Endothelial cell of coronary artery (primary cell): Measurements from ENCODE around the gene MAPK11. TPM values are rescaled to one million over a fixed set of nuclear protein-coding genes. Genes with fewer than 3 reads are reported as not detected.

Experiments
- total RNA-seq: library from RNA; depleted of rRNA; stranded (reverse); fragments of >200 nt; gene quantifications from 2 replicates; pipeline ENCODE4 v1.2.3, GENCODE V29; 2014

MAPK11 gene
- total RNA-seq, result 17.5 and 22.9 TPM in 2 replicates

GRCh38 chr22:50269970-50270665 lies at the start of gene MAPK11:
Gene MAPK11, minus strand, starts transcription at chr22:50270380. Its CDS starts 88 bp downstream, at chr22:50270292.

DNA sequence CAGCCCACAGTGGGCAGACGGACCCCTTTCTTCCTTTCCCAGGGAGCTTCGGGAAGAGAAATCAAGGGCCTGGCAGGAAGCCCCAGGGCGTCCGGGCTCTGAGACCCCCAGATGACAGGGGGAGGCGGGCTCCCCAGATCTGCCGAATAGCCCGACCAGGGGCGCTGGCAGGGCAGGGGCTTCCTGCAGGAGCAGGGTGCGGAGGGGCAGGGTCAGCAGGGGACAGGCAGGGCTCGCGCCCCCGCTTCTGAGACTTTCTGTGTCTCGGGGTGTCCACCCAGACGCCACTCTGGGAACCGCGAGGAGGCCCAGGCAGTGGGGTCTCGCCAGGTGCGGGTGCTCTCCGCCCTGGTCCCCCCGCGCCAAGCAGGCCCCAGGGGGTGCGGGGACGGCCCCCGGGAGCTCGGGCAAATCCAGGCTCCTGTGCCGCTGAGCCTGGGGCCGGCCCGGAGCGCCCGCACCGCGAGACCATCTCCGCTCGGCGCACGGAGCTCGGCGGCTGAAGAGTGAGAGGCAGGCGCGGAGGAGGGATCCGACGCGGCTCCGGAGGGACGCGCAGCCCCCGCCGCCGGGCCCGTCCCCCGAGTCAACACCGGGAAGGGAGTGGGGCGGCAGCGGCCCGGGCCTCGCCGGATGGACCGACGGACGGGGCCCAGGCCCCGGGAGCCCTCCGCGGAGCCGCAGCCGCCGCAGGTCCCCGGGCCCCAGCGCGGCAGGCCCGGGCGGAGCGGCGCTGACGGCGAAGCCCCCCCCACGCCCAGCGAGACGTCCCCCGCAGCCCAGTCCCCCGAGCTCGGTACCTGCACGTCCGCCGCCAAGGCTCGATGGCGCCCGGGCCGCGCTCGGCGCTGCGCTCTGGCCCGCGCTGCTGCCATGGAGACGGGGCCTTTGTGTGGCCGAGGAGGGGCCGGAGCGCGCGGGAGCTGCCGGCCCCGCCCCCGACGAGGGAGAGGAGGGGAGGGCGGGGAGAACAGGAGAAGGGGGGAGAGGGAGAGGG lies 36.9 kb upstream of the MAPK11 start, which contains the start of gene PLXNB2:
TSS of gene PLXNB2 (minus strand) at position 894 of the 997 bp plus-strand sequence. CDS start 17,062 bp downstream, outside the sequence.

DNA sequence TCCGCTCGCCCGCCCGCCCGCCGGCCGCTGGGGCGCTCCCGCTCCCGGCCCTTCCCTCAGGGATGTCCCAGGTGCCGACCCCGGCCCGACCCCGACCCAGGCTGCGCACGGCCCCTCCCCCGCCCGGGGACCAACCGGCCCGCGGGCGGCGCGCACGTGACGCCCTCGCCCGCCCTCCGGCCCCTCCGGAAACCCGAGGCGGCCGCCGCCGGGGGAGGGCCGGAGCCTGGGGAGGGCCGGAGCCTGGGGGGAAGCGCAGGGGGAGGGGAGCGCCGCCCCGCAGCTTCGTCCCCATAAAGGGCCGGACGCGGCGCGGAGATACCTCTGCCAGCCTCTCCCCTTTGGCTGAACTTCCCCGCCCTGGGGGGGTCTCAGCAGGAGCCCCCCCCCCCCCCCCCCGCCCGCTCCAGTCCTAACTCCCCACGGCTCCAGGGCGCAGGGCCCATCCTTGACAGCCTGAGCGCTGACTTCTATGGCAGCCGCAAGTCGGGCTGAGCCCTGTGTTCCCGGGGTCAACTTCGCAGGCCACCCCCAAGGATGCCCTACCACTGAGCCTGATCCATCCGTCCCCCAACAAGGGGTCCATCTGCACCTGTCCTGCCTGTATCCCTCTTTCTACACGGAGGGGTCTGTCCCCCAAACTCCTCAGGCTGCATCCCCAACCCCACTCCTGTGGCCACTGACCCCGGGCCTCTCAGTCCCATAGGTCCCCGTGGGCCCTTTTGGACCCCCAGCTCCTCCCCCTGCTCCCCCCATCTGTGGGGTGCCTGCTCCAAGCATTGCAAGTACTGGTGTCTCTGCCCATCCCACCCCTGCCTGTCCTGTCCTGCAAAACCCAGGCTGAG lies 8.3 kb downstream of the MAPK11 start, which contains the start of gene MAPK12:
TSS of gene MAPK12 (minus strand) at position 69 of the 845 bp plus-strand sequence. CDS start 174 bp downstream, outside the sequence.

GRCh38 chr22:50250555-50251476 lies 19.4 kb downstream of the MAPK11 start, which contains the start of gene HDAC10:
Gene HDAC10, minus strand, starts transcription at chr22:50251265. Its CDS starts 233 bp downstream, at chr22:50251032.

DNA sequence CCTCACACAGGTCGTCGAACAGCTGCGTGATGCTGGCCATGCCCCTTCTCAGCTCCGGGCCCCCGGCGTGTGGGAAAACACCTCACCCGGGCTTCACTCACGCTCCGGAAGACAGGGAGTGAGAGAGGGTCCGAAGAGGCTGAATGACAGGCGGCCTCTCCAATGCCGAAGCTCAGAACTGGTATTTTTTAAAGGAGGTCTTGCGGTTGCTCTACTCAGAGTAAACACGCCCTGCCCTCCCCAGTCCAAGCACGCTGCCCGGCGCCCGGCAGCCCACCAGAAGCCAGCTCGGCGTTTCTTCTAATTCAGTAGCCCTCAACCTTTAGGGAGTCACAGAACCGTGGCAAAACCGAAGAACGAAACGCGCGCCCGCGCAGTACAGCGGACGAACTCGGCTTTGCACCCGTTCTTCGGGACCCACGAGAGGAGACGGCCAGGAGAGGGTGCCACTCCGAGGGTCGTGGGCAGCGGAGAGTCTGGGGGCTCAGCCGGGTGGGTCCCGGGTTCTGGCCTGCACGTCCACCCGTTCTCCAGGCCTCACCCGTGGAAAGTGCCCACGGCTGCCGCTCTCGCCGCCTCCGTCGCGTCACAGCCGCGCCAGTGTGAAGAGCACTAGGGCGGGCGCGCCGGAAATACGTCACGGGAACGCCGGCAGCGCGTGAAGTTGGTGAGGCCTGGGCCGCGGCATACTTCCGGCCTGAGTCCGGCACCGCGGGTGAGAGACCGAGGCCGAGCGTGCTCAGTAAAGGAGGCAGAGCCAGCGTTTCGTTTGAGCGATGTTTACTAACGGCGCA lies 25.6 kb downstream of the MAPK11 start, which contains the start of gene TUBGCP6:
TSS of gene TUBGCP6 (minus strand) at position 604 of the 794 bp plus-strand sequence. CDS start at position 40, 564 bp downstream.

Other genes starting within 250 kb of the MAPK11 start
- gene TTLL8, start 212.1 kb downstream of the MAPK11 start, total RNA-seq, result not detected in 2 replicates
- gene MLC1, start 185.0 kb downstream of the MAPK11 start, total RNA-seq, result 0.09 TPM in 1 of 2 replicates, not detected in the other
- 17.9 and 20.4 TPM in 2 replicates for gene MOV10L1, start 180.4 kb downstream of the MAPK11 start, total RNA-seq
- gene PANX2, start 99.6 kb downstream of the MAPK11 start, total RNA-seq, result 0.75 and 0.99 TPM in 2 replicates
- 27.8 and 32.8 TPM in 2 replicates for gene TRABD, start 84.5 kb downstream of the MAPK11 start, total RNA-seq
- 26.4 and 29.7 TPM in 2 replicates for gene SELENOO, start 69.4 kb downstream of the MAPK11 start, total RNA-seq
- gene TUBGCP6, start 25.4 kb downstream of the MAPK11 start, total RNA-seq, result 20.6 and 33.6 TPM in 2 replicates
- gene HDAC10, start 19.1 kb downstream of the MAPK11 start, total RNA-seq, result 12.9 and 20.6 TPM in 2 replicates
- 50.2 and 57.4 TPM in 2 replicates for gene MAPK12, start 8.7 kb downstream of the MAPK11 start, total RNA-seq
- gene PLXNB2, start 37.3 kb upstream of the MAPK11 start, total RNA-seq, result 68.2 and 132 TPM in 2 replicates
- 0.72 and 1.5 TPM in 2 replicates for gene DENND6B, start 56.6 kb upstream of the MAPK11 start, total RNA-seq
- gene PPP6R2, start 72.9 kb upstream of the MAPK11 start, total RNA-seq, result 63.4 and 63.5 TPM in 2 replicates
- 42.6 and 68.2 TPM in 2 replicates for gene SBF1, start 204.7 kb upstream of the MAPK11 start, total RNA-seq
- under 0.01 and 1.3 TPM in 2 replicates for gene ADM2, start 211.2 kb upstream of the MAPK11 start, total RNA-seq
- gene MIOX, start 216.5 kb upstream of the MAPK11 start, total RNA-seq, result not detected in 2 replicates
- 19.3 and 28.0 TPM in 2 replicates for gene LMF2, start 237.3 kb upstream of the MAPK11 start, total RNA-seq
- 21.9 and 29.2 TPM in 2 replicates for gene NCAPH2, start 237.8 kb upstream of the MAPK11 start, total RNA-seq